H7 (cell line): ENCODE results near the gene OXT. TPM values are rescaled to one million over a fixed set of nuclear protein-coding genes. Genes with fewer than 3 reads are reported as not detected.

Source experiments
- DNase-seq: peaks from one replicate; pipeline ENCODE4 v3.0.0; 2012
- H3K27me3 ChIP-seq: 2 replicates; pipeline ENCODE4 v1.6.0; 2011; ENCODE audit warnings: mild to moderate bottlenecking, low read length; ENCODE audit not compliant: control insufficient read depth, insufficient read depth
- H3K36me3 ChIP-seq: replicated peaks from 2 replicates; pipeline ENCODE4 v1.5.1; 2011; ENCODE audit warnings: low read length; ENCODE audit not compliant: control insufficient read depth, insufficient read depth
- H3K4me3 ChIP-seq: 2 replicates; pipeline ENCODE4 v1.5.1; 2011; ENCODE audit warnings: low read depth, mild to moderate bottlenecking, control low read depth, low read length, moderate library complexity; ENCODE audit not compliant: insufficient read depth
- total RNA-seq: library from RNA; depleted of rRNA; stranded (reverse); fragments of >200 nt; shearing (Covaris generic); gene quantifications from 2 replicates; pipeline ENCODE4 v1.2.3, GENCODE V29; 2014

The OXT gene
- total RNA-seq, 1 experiment from 2014 or later: 1.5 TPM

GRCh38 chr20:3085571-3086072 lies 14.2 kb downstream of the OXT start:
- no peak for DNase-seq
- no peak overlapping the region for H3K4me3 ChIP-seq
- H3K36me3 ChIP-seq: no peaks in the 10 kb centered on the region
- peaks cover 40% of the 10 kb centered on the region for H3K27me3 ChIP-seq

GRCh38 chr20:3088031-3088430 lies 16.6 kb downstream of the OXT start:
- peaks cover 29% of the 10 kb centered on the region for H3K27me3 ChIP-seq
- no peak for DNase-seq
- no peaks in the 10 kb centered on the region for H3K36me3 ChIP-seq
- no peak overlapping the region for H3K4me3 ChIP-seq

GRCh38 chr20:3090565-3090964 lies 19.1 kb downstream of the OXT start:
- Histone ChIP-seq H3K4me3 (no peak overlapping the region), H3K27me3 (peaks cover 22% of the 10 kb centered on the region), H3K36me3 (no peaks in the 10 kb centered on the region)
- DNase-seq: no peak

- peak overlapping the region; percentile 49 for H3K4me3 ChIP-seq
- DNase-seq: peak; percentile 90
- H3K27me3 ChIP-seq: peaks cover 22% of the 10 kb centered on the region
- no peaks in the 10 kb centered on the region for H3K36me3 ChIP-seq
Measured at GRCh38 chr20:3092611-3093379, 21.4 kb downstream of the OXT start.

GRCh38 chr20:3093861-3094361 lies 22.5 kb downstream of the OXT start:
- Histone ChIP-seq H3K27me3 (peaks cover 21% of the 10 kb centered on the region), H3K4me3 (no peak overlapping the region), H3K36me3 (no peaks in the 10 kb centered on the region)
- DNase-seq: no peak

- Histone ChIP-seq H3K4me3 (no peak overlapping the region), H3K27me3 (peaks cover 21% of the 10 kb centered on the region), H3K36me3 (no peaks in the 10 kb centered on the region)
- DNase-seq: no peak
Measured at GRCh38 chr20:3094848-3095629, 23.6 kb downstream of the OXT start.

GRCh38 chr20:3100480-3100879 lies 29.1 kb downstream of the OXT start:
- Histone ChIP-seq H3K4me3 (no peak overlapping the region), H3K27me3 (no peaks in the 10 kb centered on the region), H3K36me3 (no peaks in the 10 kb centered on the region)
- no peak for DNase-seq

GRCh38 chr20:3101251-3101650 lies 29.8 kb downstream of the OXT start:
- no peak overlapping the region for H3K4me3 ChIP-seq
- no peaks in the 10 kb centered on the region for H3K36me3 ChIP-seq
- no peak for DNase-seq
- no peaks in the 10 kb centered on the region for H3K27me3 ChIP-seq

- no peaks in the 10 kb centered on the region for H3K36me3 ChIP-seq
- no peak overlapping the region for H3K4me3 ChIP-seq
- H3K27me3 ChIP-seq: no peaks in the 10 kb centered on the region
- DNase-seq: no peak
Measured at GRCh38 chr20:3101737-3102574, 30.5 kb downstream of the OXT start.

GRCh38 chr20:3102575-3103368 lies 31.4 kb downstream of the OXT start:
- Histone ChIP-seq H3K36me3 (no peaks in the 10 kb centered on the region), H3K4me3 (no peak overlapping the region), H3K27me3 (no peaks in the 10 kb centered on the region)
- no peak for DNase-seq

- Histone ChIP-seq H3K27me3 (no peaks in the 10 kb centered on the region), H3K36me3 (no peaks in the 10 kb centered on the region), H3K4me3 (no peak overlapping the region)
- DNase-seq: no peak
Measured at GRCh38 chr20:3103369-3104032, 32.1 kb downstream of the OXT start.

- H3K27me3 ChIP-seq: no peaks in the 10 kb centered on the region
- DNase-seq: no peak
- H3K36me3 ChIP-seq: no peaks in the 10 kb centered on the region
- H3K4me3 ChIP-seq: no peak overlapping the region
Measured at GRCh38 chr20:3105256-3106137, 34.1 kb downstream of the OXT start.
